ENCODE results near the gene NCOA3. TPM values are rescaled to one million over a fixed set of nuclear protein-coding genes. Genes with fewer than 3 reads are reported as not detected.

NCOA3 gene
- total and polyA plus RNA-seq, 2 experiments from 2014 or later = 6.7 to 25.8 TPM

DNA sequence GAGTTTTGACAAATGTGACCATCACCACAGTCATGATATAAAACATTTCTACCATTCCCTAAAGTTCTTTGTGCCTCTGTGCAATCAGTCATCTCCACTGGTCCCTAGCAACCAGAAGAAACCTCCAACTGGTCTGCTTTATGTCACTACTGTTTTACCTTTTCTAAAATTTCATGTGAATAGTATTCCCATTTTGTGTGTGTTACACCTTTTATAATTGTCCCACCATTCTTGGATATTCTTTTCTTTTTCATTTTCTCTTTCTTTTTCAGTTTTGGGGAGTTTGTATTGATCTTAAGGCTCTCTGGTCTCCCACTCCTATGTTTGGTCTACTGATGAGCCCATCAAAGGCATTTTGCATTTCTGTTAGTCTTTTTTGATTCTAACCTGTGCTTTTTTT is 95.4 kb downstream of the NCOA3 start:
- Mint-ChIP-seq H3K4me1 (no peaks in the 10 kb centered on the region), H3K27ac (no peak overlapping the region)

More for the DNA sequence above, 95.4 kb downstream of the NCOA3 start:
- Histone ChIP-seq H3K36me3 (ENCODE audit: insufficient read depth) (no peaks in the 10 kb centered on the region), H3K4me3 (no peak overlapping the region), H4K20me1 (replicated peaks; ENCODE audit: insufficient read depth) (no peaks in the 10 kb centered on the region), H3K27me3 (ENCODE audit: insufficient read depth) (no peaks in the 10 kb centered on the region), H3K4me2 (no peak overlapping the region), H3K27ac (ENCODE audit: low read depth) (no peak overlapping the region), H3F3A (replicated peaks; ENCODE audit: low read depth) (no peaks in the 10 kb centered on the region), H3K9me2 (ENCODE audit: insufficient read depth) (no peaks in the 10 kb centered on the region), H3K79me2 (replicated peaks; ENCODE audit: insufficient read depth) (peaks cover 18% of the 10 kb centered on the region; the same call in 1 of the 2 replicates), H2AFZ (no peak overlapping the region), H3K4me1 (ENCODE audit: insufficient read depth) (no peaks in the 10 kb centered on the region)
- Mint-ChIP-seq H3K9me3 (no peaks in the 10 kb centered on the region; the same call in 2 of the 3 replicates), H3K36me3 (ENCODE audit: low read depth) (peaks cover 11% of the 10 kb centered on the region; the same call in 2 of the 3 replicates), H3K4me3 (no peak overlapping the region), H3K27me3 (ENCODE audit: insufficient read depth, low read depth, poor library complexity) (peaks cover 5% of the 10 kb centered on the region)
- DNase-seq (ENCODE audit: low spot score) = no peak
- no peak for ATAC-seq
- TF ChIP-seq ZNF331 (CRISPR knock-in tag; IDR thresholded peaks at IDR 0.05; ENCODE audit: low read depth) (no peak), STAT1 (IDR thresholded peaks at IDR 0.05; ENCODE audit: unreplicated experiment) (no peak), CREB1 (CRISPR knock-in tag; IDR thresholded peaks at IDR 0.05; ENCODE audit: low read depth) (no peak), EZH2phosphoT487 (IDR thresholded peaks at IDR 0.05; ENCODE audit: unreplicated experiment) (no peak), EZH2 (IDR thresholded peaks at IDR 0.05; ENCODE audit: low read depth, unreplicated experiment) (no peak), JUNB (IDR thresholded peaks at IDR 0.05; ENCODE audit: unreplicated experiment) (no peak)
- TF ChIP-seq, protein P1, sequence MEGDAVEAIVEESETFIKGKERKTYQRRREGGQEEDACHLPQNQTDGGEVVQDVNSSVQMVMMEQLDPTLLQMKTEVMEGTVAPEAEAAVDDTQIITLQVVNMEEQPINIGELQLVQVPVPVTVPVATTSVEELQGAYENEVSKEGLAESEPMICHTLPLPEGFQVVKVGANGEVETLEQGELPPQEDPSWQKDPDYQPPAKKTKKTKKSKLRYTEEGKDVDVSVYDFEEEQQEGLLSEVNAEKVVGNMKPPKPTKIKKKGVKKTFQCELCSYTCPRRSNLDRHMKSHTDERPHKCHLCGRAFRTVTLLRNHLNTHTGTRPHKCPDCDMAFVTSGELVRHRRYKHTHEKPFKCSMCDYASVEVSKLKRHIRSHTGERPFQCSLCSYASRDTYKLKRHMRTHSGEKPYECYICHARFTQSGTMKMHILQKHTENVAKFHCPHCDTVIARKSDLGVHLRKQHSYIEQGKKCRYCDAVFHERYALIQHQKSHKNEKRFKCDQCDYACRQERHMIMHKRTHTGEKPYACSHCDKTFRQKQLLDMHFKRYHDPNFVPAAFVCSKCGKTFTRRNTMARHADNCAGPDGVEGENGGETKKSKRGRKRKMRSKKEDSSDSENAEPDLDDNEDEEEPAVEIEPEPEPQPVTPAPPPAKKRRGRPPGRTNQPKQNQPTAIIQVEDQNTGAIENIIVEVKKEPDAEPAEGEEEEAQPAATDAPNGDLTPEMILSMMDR (conservative IDR thresholded peaks at IDR 0.05; ENCODE audit: low read depth in 2 of 2) = no peak
- TF ChIP-seq, protein P2, sequence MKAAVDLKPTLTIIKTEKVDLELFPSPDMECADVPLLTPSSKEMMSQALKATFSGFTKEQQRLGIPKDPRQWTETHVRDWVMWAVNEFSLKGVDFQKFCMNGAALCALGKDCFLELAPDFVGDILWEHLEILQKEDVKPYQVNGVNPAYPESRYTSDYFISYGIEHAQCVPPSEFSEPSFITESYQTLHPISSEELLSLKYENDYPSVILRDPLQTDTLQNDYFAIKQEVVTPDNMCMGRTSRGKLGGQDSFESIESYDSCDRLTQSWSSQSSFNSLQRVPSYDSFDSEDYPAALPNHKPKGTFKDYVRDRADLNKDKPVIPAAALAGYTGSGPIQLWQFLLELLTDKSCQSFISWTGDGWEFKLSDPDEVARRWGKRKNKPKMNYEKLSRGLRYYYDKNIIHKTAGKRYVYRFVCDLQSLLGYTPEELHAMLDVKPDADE (IDR thresholded peaks at IDR 0.05) = no peak
- TF ChIP-seq, protein P3, sequence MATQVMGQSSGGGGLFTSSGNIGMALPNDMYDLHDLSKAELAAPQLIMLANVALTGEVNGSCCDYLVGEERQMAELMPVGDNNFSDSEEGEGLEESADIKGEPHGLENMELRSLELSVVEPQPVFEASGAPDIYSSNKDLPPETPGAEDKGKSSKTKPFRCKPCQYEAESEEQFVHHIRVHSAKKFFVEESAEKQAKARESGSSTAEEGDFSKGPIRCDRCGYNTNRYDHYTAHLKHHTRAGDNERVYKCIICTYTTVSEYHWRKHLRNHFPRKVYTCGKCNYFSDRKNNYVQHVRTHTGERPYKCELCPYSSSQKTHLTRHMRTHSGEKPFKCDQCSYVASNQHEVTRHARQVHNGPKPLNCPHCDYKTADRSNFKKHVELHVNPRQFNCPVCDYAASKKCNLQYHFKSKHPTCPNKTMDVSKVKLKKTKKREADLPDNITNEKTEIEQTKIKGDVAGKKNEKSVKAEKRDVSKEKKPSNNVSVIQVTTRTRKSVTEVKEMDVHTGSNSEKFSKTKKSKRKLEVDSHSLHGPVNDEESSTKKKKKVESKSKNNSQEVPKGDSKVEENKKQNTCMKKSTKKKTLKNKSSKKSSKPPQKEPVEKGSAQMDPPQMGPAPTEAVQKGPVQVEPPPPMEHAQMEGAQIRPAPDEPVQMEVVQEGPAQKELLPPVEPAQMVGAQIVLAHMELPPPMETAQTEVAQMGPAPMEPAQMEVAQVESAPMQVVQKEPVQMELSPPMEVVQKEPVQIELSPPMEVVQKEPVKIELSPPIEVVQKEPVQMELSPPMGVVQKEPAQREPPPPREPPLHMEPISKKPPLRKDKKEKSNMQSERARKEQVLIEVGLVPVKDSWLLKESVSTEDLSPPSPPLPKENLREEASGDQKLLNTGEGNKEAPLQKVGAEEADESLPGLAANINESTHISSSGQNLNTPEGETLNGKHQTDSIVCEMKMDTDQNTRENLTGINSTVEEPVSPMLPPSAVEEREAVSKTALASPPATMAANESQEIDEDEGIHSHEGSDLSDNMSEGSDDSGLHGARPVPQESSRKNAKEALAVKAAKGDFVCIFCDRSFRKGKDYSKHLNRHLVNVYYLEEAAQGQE (IDR thresholded peaks at IDR 0.05; ENCODE audit: unreplicated experiment) = no peak
- TF ChIP-seq, protein P4, sequence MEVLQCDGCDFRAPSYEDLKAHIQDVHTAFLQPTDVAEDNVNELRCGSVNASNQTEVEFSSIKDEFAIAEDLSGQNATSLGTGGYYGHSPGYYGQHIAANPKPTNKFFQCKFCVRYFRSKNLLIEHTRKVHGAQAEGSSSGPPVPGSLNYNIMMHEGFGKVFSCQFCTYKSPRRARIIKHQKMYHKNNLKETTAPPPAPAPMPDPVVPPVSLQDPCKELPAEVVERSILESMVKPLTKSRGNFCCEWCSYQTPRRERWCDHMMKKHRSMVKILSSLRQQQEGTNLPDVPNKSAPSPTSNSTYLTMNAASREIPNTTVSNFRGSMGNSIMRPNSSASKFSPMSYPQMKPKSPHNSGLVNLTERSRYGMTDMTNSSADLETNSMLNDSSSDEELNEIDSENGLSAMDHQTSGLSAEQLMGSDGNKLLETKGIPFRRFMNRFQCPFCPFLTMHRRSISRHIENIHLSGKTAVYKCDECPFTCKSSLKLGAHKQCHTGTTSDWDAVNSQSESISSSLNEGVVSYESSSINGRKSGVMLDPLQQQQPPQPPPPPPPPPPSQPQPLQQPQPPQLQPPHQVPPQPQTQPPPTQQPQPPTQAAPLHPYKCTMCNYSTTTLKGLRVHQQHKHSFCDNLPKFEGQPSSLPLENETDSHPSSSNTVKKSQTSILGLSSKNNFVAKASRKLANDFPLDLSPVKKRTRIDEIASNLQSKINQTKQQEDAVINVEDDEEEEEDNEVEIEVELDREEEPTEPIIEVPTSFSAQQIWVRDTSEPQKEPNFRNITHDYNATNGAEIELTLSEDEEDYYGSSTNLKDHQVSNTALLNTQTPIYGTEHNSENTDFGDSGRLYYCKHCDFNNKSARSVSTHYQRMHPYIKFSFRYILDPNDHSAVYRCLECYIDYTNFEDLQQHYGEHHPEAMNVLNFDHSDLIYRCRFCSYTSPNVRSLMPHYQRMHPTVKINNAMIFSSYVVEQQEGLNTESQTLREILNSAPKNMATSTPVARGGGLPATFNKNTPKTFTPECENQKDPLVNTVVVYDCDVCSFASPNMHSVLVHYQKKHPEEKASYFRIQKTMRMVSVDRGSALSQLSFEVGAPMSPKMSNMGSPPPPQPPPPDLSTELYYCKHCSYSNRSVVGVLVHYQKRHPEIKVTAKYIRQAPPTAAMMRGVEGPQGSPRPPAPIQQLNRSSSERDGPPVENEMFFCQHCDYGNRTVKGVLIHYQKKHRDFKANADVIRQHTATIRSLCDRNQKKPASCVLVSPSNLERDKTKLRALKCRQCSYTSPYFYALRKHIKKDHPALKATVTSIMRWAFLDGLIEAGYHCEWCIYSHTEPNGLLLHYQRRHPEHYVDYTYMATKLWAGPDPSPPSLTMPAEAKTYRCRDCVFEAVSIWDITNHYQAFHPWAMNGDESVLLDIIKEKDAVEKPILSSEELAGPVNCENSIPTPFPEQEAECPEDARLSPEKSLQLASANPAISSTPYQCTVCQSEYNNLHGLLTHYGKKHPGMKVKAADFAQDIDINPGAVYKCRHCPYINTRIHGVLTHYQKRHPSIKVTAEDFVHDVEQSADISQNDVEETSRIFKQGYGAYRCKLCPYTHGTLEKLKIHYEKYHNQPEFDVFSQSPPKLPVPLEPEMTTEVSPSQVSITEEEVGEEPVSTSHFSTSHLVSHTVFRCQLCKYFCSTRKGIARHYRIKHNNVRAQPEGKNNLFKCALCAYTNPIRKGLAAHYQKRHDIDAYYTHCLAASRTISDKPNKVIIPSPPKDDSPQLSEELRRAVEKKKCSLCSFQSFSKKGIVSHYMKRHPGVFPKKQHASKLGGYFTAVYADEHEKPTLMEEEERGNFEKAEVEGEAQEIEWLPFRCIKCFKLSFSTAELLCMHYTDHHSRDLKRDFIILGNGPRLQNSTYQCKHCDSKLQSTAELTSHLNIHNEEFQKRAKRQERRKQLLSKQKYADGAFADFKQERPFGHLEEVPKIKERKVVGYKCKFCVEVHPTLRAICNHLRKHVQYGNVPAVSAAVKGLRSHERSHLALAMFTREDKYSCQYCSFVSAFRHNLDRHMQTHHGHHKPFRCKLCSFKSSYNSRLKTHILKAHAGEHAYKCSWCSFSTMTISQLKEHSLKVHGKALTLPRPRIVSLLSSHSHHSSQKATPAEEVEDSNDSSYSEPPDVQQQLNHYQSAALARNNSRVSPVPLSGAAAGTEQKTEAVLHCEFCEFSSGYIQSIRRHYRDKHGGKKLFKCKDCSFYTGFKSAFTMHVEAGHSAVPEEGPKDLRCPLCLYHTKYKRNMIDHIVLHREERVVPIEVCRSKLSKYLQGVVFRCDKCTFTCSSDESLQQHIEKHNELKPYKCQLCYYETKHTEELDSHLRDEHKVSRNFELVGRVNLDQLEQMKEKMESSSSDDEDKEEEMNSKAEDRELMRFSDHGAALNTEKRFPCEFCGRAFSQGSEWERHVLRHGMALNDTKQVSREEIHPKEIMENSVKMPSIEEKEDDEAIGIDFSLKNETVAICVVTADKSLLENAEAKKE (CRISPR knock-in tag; IDR thresholded peaks at IDR 0.05) = no peak

Measured in GM23338 (cell line).